Caco-2 (cell line): ENCODE measurements around the gene DOCK9. TPM values are rescaled to one million over a fixed set of nuclear protein-coding genes. Genes with fewer than 3 reads are reported as not detected.

ENCODE experiments used
- BruUV-seq: library from RNA; stranded (reverse); fragments of 400-500 nt; replicated peaks from 2 replicates; lab custom pipeline; 2021; lab: Mats Ljungman, UMichigan
- CTCF ChIA-PET: fragments of 300-600 bp; sonication (Branson Sonifier 250); formaldehyde crosslinking; loops from one replicate; lab custom pipeline; 2022; ENCODE audit warnings: antibody characterized with exemption; lab: Charles Lee
- POLR2A ChIA-PET: fragments of 300-600 bp; sonication (Branson Sonifier 250); formaldehyde crosslinking; loops from one replicate; lab custom pipeline; 2022; ENCODE audit warnings: antibody characterized with exemption; lab: Charles Lee
- DNase-seq, 2 experiments: peaks; one replicate each; pipeline versions ENCODE4 v3.0.0 to v3.0.0-alpha.2; 2020 to 2022
- H3K27me3 ChIP-seq: replicated peaks from 2 replicates; pipeline ENCODE4 v1.6.0; 2011; ENCODE audit warnings: low read length; ENCODE audit not compliant: control insufficient read depth, insufficient read depth
- H3K36me3 ChIP-seq: 2 replicates; pipeline ENCODE4 v1.5.1; 2011; ENCODE audit warnings: low read length; ENCODE audit not compliant: control insufficient read depth, insufficient read depth
- H3K4me1 ChIP-seq: fragments of 250-450 bp; sonication (Bioruptor Pico); 2 replicates; pipeline ENCODE4 v1.5.1; 2020; ENCODE audit warnings: mild to moderate bottlenecking
- H3K4me3 ChIP-seq: 2 replicates; pipeline ENCODE4 v1.5.1; 2011; ENCODE audit warnings: low read depth, mild to moderate bottlenecking, control low read depth, low read length
- H3K9me3 ChIP-seq: fragments of 250-450 bp; sonication (Bioruptor Pico); 2 replicates; pipeline ENCODE4 v1.5.1; 2020; ENCODE audit warnings: mild to moderate bottlenecking, moderate library complexity
- H3K27ac Mint-ChIP-seq: one replicate; pipeline ENCODE4 v1.8.0; 2022; ENCODE audit warnings: mixed read lengths; ENCODE audit not compliant: unreplicated experiment
- H3K27me3 Mint-ChIP-seq: one replicate; pipeline ENCODE4 v1.8.0; 2022; ENCODE audit warnings: mixed read lengths; ENCODE audit not compliant: insufficient read depth, unreplicated experiment
- H3K36me3 Mint-ChIP-seq: one replicate; pipeline ENCODE4 v1.8.0; 2022; ENCODE audit warnings: mild to moderate bottlenecking, mixed read lengths; ENCODE audit not compliant: insufficient read depth, unreplicated experiment
- H3K4me1 Mint-ChIP-seq: one replicate; pipeline ENCODE4 v1.8.0; 2022; ENCODE audit warnings: low read depth, mixed read lengths; ENCODE audit not compliant: unreplicated experiment
- H3K4me3 Mint-ChIP-seq: one replicate; pipeline ENCODE4 v1.8.0; 2022; ENCODE audit warnings: mild to moderate bottlenecking, moderate library complexity, mixed read lengths; ENCODE audit not compliant: unreplicated experiment
- H3K9me3 Mint-ChIP-seq: one replicate; pipeline ENCODE4 v1.8.0; 2022; ENCODE audit warnings: mixed read lengths; ENCODE audit not compliant: unreplicated experiment
- CTCF ChIP-seq, 2 experiments: fragments of 200-600 bp in 1 of 2; IDR thresholded peaks; 1 replicate in 1 of 2; 2 replicates in 1 of 2; pipeline versions ENCODE4 v1.5.1 to v1.8.0; 2011 to 2022; ENCODE audit warnings: antibody characterized with exemption in 1 of 2, control low read depth in 1 of 2, inconsistent platforms in 1 of 2, low read depth in 1 of 2, low read length in 1 of 2, mild to moderate bottlenecking in 1 of 2, moderate library complexity in 1 of 2; ENCODE audit not compliant: insufficient read depth in 1 of 2, severe bottlenecking in 1 of 2, unreplicated experiment in 1 of 2
- intact Hi-C: fragments of 100-400 bp; cut with micrococcal nuclease; formaldehyde crosslinking; loops from one replicate; pipeline ENCODE4 v1.10.0; 2022; ENCODE audit not compliant: unreplicated experiment
- total RNA-seq: library from RNA; stranded (reverse); gene quantifications from 2 replicates; pipeline ENCODE4 v1.2.3, GENCODE V29; 2022

DOCK9 gene
- total RNA-seq, 1 experiment from 2014 or later = 260 TPM

GRCh38 chr13:98785405-98785804, 192.5 kb downstream of the DOCK9 start:
- 0 out of 2 replicates have a peak, but pooled peaks cover 3% of the 10 kb centered on the region for H3K4me1 ChIP-seq

GRCh38 chr13:98784666-98785065, 193.2 kb downstream of the DOCK9 start:
- POLR2A ChIA-PET = no interaction called here
- DNase-seq = no peak
- intact Hi-C loops = no loop called here
- no peaks in the 10 kb centered on the region for H3K9me3 ChIP-seq
- CTCF ChIA-PET = interaction anchor here (0.5 kb wide), 1 partner anchor 103 kb away, joined by 4 read pairs; no protein-coding TSS in a partner anchor
- H3K4me3 Mint-ChIP-seq = no peak overlapping the region
- no peak overlapping the region for H3K27ac Mint-ChIP-seq
- 0 out of 2 replicates have a peak, but pooled peaks cover 3% of the 10 kb centered on the region for H3K4me1 ChIP-seq
- H3K36me3 ChIP-seq = no peaks in the 10 kb centered on the region
- no peak overlapping the region for H3K4me3 ChIP-seq
- no peaks in the 10 kb centered on the region for H3K27me3 ChIP-seq
- H3K4me1 Mint-ChIP-seq = no peaks in the 10 kb centered on the region
- BruUV-seq = no TSS peak
- H3K36me3 Mint-ChIP-seq = peaks cover 9% of the 10 kb centered on the region
- TF ChIP-seq CTCF (IDR thresholded peaks at IDR 0.05; ENCODE audit: insufficient read depth in 1 of 2, low read depth in 1 of 2, low read length in 1 of 2, severe bottlenecking in 1 of 2, unreplicated experiment in 1 of 2) = no peak
- no peaks in the 10 kb centered on the region for H3K27me3 Mint-ChIP-seq
- H3K9me3 Mint-ChIP-seq = no peaks in the 10 kb centered on the region

More at GRCh38 chr13:98785405-98785804, 192.5 kb downstream of the DOCK9 start:
- no peak overlapping the region for H3K4me3 ChIP-seq
- CTCF ChIA-PET = interaction anchor here (0.5 kb wide), 1 partner anchor 103 kb away, joined by 4 read pairs; no protein-coding TSS in a partner anchor
- intact Hi-C loops = no loop called here
- DNase-seq = no peak
- H3K36me3 ChIP-seq = no peaks in the 10 kb centered on the region
- no peaks in the 10 kb centered on the region for H3K27me3 ChIP-seq
- BruUV-seq = no TSS peak
- no peaks in the 10 kb centered on the region for H3K27me3 Mint-ChIP-seq
- peaks cover 9% of the 10 kb centered on the region for H3K36me3 Mint-ChIP-seq
- POLR2A ChIA-PET = no interaction called here
- no peaks in the 10 kb centered on the region for H3K9me3 ChIP-seq
- H3K27ac Mint-ChIP-seq = no peak overlapping the region
- no peaks in the 10 kb centered on the region for H3K4me1 Mint-ChIP-seq
- H3K9me3 Mint-ChIP-seq = no peaks in the 10 kb centered on the region
- no peak overlapping the region for H3K4me3 Mint-ChIP-seq
- no peak for TF ChIP-seq CTCF (IDR thresholded peaks at IDR 0.05; ENCODE audit: insufficient read depth in 1 of 2, low read depth in 1 of 2, low read length in 1 of 2, severe bottlenecking in 1 of 2, unreplicated experiment in 1 of 2)

GRCh38 chr13:98783856-98784478, 193.9 kb downstream of the DOCK9 start:
- BruUV-seq = no TSS peak
- Mint-ChIP-seq H3K27me3 (no peaks in the 10 kb centered on the region), H3K27ac (no peak overlapping the region), H3K4me3 (no peak overlapping the region), H3K4me1 (no peaks in the 10 kb centered on the region), H3K36me3 (peaks cover 9% of the 10 kb centered on the region), H3K9me3 (no peaks in the 10 kb centered on the region)
- Histone ChIP-seq H3K4me3 (no peak overlapping the region), H3K4me1 (0 out of 2 replicates have a peak, but pooled peaks cover 3% of the 10 kb centered on the region), H3K27me3 (no peaks in the 10 kb centered on the region), H3K9me3 (no peaks in the 10 kb centered on the region), H3K36me3 (no peaks in the 10 kb centered on the region)
- ChIA-PET CTCF (no interaction called here), POLR2A (no interaction called here)
- intact Hi-C loops = no loop called here
- DNase-seq = no peak
- no peak for TF ChIP-seq CTCF (IDR thresholded peaks at IDR 0.05; ENCODE audit: insufficient read depth in 1 of 2, low read depth in 1 of 2, low read length in 1 of 2, severe bottlenecking in 1 of 2, unreplicated experiment in 1 of 2)
